HepG2 (cell line): ENCODE results near the gene ST6GALNAC4. TPM values are rescaled to one million over a fixed set of nuclear protein-coding genes. Genes with fewer than 3 reads are reported as not detected.

ENCODE experiments used
- ARID2 ChIP-seq: sonication (generic); formaldehyde crosslinking; IDR thresholded peaks from 2 replicates; pipeline ENCODE4 v1.8.1; 2022; ENCODE audit warnings: mild to moderate bottlenecking, missing genetic modification reagents, borderline replicate concordance
- ARID3A ChIP-seq: IDR thresholded peaks from 2 replicates; pipeline ENCODE4 v1.6.1; 2012; ENCODE audit warnings: low read depth, low read length, improper control_type of control experiment
- ARNT ChIP-seq: fragments of 450-650 bp; IDR thresholded peaks from 2 replicates; pipeline ENCODE4 v1.6.1; 2017
- FLYWCH1 ChIP-seq: sonication (generic); formaldehyde crosslinking; IDR thresholded peaks from 2 replicates; pipeline ENCODE4 v1.8.1; 2023; ENCODE audit warnings: mild to moderate bottlenecking, missing genetic modification reagents
- FOXO1 ChIP-seq: sonication (generic); formaldehyde crosslinking; IDR thresholded peaks from 2 replicates; pipeline ENCODE4 v1.4.0; 2020; ENCODE audit warnings: missing genetic modification reagents
- IRX3 ChIP-seq: sonication (generic); formaldehyde crosslinking; IDR thresholded peaks from 2 replicates; pipeline ENCODE4 v1.8.1; 2023; ENCODE audit warnings: mild to moderate bottlenecking, low read depth, missing genetic modification reagents, borderline replicate concordance
- PITX1 ChIP-seq: sonication (generic); formaldehyde crosslinking; IDR thresholded peaks from 2 replicates; pipeline ENCODE4 v1.5.1; 2020; ENCODE audit warnings: mild to moderate bottlenecking, missing genetic modification reagents
- RORA ChIP-seq: sonication (generic); formaldehyde crosslinking; IDR thresholded peaks from 2 replicates; pipeline ENCODE4 v1.5.0; 2020; ENCODE audit warnings: mild to moderate bottlenecking, missing genetic modification reagents, moderate library complexity
- SALL1 ChIP-seq: sonication (generic); formaldehyde crosslinking; IDR thresholded peaks from 2 replicates; pipeline ENCODE4 v1.8.0; 2022; ENCODE audit warnings: mild to moderate bottlenecking, missing genetic modification reagents
- SKI ChIP-seq: fragments of 450-650 bp; IDR thresholded peaks from one replicate; pipeline ENCODE4 v1.6.1; 2018; ENCODE audit warnings: mild to moderate bottlenecking; ENCODE audit not compliant: partially characterized antibody
- SP4 ChIP-seq: sonication (generic); formaldehyde crosslinking; IDR thresholded peaks from 2 replicates; pipeline ENCODE4 v1.8.1; 2023; ENCODE audit warnings: mild to moderate bottlenecking, missing genetic modification reagents
- TRIM24 ChIP-seq: sonication (generic); formaldehyde crosslinking; IDR thresholded peaks from 2 replicates; pipeline ENCODE4 v1.8.0; 2022; ENCODE audit warnings: mild to moderate bottlenecking, missing genetic modification reagents
- ZMYM3 ChIP-seq: sonication (generic); formaldehyde crosslinking; IDR thresholded peaks from 2 replicates; pipeline ENCODE4 v1.5.1; 2020; ENCODE audit warnings: mild to moderate bottlenecking, missing genetic modification reagents
- ZNF225 ChIP-seq: sonication (generic); formaldehyde crosslinking; IDR thresholded peaks from 2 replicates; pipeline ENCODE4 v1.4.0; 2020; ENCODE audit warnings: mild to moderate bottlenecking, missing genetic modification reagents
- ZNF276 ChIP-seq: sonication (generic); formaldehyde crosslinking; IDR thresholded peaks from 2 replicates; pipeline ENCODE4 v1.4.0; 2020; ENCODE audit warnings: mild to moderate bottlenecking, low read depth, missing genetic modification reagents
- ZNF441 ChIP-seq: sonication (generic); formaldehyde crosslinking; IDR thresholded peaks from 2 replicates; pipeline ENCODE4 v1.7.0; 2021; ENCODE audit warnings: missing genetic modification reagents, borderline replicate concordance
- ZNF577 ChIP-seq: sonication (generic); formaldehyde crosslinking; IDR thresholded peaks from 2 replicates; pipeline ENCODE4 v1.4.0; 2020; ENCODE audit warnings: mild to moderate bottlenecking, low read depth, missing genetic modification reagents, borderline replicate concordance
- ZNF580 ChIP-seq: IDR thresholded peaks from 2 replicates; pipeline ENCODE4 v1.6.1; 2016; ENCODE audit warnings: low read depth, borderline replicate concordance
- ZNF605 ChIP-seq: sonication (generic); formaldehyde crosslinking; IDR thresholded peaks from 2 replicates; pipeline ENCODE4 v1.8.0; 2022; ENCODE audit warnings: mild to moderate bottlenecking, missing genetic modification reagents
- ZSCAN22 ChIP-seq: sonication (generic); formaldehyde crosslinking; IDR thresholded peaks from 2 replicates; pipeline ENCODE4 v1.4.0; 2020; ENCODE audit warnings: mild to moderate bottlenecking, missing genetic modification reagents
- polyA plus RNA-seq, 8 experiments: library from polyadenylated mRNA; depleted of rRNA in 3 of 8; stranded (reverse) in 7 of 8; unstranded in 1 of 8; fragments of >200 nt; fragmentation: Illumina TruSeq in 4 of 8; extraction: Trizol in 4 of 8; gene quantifications; 2 replicates each; pipeline versions ENCODE4 v1.2.1 to v1.2.3, GENCODE V29; 2011 to 2016; ENCODE audit warnings: low read depth in 4 of 8, missing spikeins in 1 of 8, mixed read lengths in 1 of 8; ENCODE audit not compliant: insufficient read depth in 1 of 8
- total RNA-seq, 5 experiments: library from RNA; depleted of rRNA; stranded (reverse); fragments of >200 nt; fragmentation: Illumina TruSeq; extraction: Trizol; gene quantifications; 2 replicates each; pipeline ENCODE4 v1.2.3, GENCODE V29; 2016; ENCODE audit warnings: low read depth in 1 of 5
- TF ChIP-seq, protein P1 (sequence below): sonication (generic); formaldehyde crosslinking; conservative IDR thresholded peaks from 2 replicates; pipeline ENCODE4 v1.5.0; 2020; ENCODE audit warnings: missing genetic modification reagents
- TF ChIP-seq, protein P2 (sequence below): sonication (generic); formaldehyde crosslinking; IDR thresholded peaks from 2 replicates; pipeline ENCODE4 v1.5.1; 2020; ENCODE audit warnings: missing genetic modification reagents, mild to moderate bottlenecking, borderline replicate concordance

Gene ST6GALNAC4
- total and polyA plus RNA-seq, 2 of the 13 experiments (the other 11 are each of a cell fraction or from before 2014, with no cell fraction given), result 18.8 to 27.7 TPM

DNA sequence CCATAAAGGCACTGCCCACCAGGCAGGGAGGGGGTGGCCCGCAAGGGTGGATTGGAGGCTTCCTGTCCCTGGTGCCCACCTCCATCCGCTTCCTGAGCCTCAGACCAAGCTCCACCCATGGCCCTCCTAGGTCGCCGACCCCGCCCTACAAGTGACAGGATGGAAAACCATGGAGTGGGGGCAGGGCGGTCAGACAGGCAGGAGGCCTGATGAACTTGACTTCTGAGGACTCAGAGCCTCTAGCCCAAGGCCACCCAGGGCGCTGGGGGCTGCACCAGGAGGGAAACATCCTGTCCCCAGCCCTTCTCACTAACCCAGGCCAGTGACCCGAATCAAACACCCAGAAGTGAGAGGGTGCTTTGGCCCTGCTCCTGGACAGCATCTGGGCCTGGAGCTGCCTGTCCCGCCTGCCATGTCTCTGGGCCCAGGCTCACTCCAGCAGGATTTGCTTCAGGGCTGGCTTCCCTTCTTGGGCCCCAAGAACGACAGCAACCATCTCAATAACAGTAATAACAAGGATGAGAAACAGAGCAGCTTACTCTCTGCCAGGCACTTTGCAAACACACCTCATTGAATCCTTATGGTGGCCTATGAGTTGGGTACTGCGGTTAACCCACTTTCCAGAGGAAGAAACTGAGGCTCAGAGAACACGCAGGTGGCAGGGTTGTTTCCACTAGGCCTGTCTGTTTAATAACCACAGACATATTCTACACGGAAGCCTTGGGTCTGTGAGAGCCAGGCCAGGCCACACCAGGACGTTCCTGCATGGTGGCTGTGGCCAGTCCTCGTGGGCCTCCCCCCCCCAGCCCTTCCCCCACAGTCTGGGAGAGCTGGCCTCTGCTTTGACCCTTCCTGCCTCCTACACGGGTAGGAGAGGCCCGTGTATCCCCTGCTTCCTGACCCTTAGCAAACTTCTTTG is 13.0 kb downstream of the ST6GALNAC4 start (continued):
- TF ChIP-seq PITX1 (CRISPR knock-in tag), result peak; percentile 73
- TF ChIP-seq ARNT, result no peak
- TF ChIP-seq SALL1 (CRISPR knock-in tag), result peak; percentile 89
- no peak for TF ChIP-seq TRIM24
- peak; percentile 96 for TF ChIP-seq SKI
- peak; percentile 38; the same call in 1 of the 2 replicates for TF ChIP-seq ZMYM3 (CRISPR knock-in tag)
- TF ChIP-seq IRX3 (CRISPR knock-in tag), result no peak
- TF ChIP-seq ARID2 (CRISPR knock-in tag), result no peak
- peak; percentile 86 for TF ChIP-seq FOXO1 (CRISPR knock-in tag)
- no peak for TF ChIP-seq ZNF605 (CRISPR knock-in tag)
- TF ChIP-seq ZNF580 (CRISPR knock-in tag), result peak; percentile 85; the same call in 1 of the 2 replicates
- TF ChIP-seq, protein P1, sequence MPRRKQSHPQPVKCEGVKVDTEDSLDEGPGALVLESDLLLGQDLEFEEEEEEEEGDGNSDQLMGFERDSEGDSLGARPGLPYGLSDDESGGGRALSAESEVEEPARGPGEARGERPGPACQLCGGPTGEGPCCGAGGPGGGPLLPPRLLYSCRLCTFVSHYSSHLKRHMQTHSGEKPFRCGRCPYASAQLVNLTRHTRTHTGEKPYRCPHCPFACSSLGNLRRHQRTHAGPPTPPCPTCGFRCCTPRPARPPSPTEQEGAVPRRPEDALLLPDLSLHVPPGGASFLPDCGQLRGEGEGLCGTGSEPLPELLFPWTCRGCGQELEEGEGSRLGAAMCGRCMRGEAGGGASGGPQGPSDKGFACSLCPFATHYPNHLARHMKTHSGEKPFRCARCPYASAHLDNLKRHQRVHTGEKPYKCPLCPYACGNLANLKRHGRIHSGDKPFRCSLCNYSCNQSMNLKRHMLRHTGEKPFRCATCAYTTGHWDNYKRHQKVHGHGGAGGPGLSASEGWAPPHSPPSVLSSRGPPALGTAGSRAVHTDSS, result no peak
- 0 out of 2 replicates have a peak, but pooled peaks have one; percentile 20 for TF ChIP-seq ZNF441 (CRISPR knock-in tag)
- peak; percentile 38; the same call in 1 of the 2 replicates for TF ChIP-seq SP4
- no peak for TF ChIP-seq ZSCAN22 (CRISPR knock-in tag)
- TF ChIP-seq, protein P2, sequence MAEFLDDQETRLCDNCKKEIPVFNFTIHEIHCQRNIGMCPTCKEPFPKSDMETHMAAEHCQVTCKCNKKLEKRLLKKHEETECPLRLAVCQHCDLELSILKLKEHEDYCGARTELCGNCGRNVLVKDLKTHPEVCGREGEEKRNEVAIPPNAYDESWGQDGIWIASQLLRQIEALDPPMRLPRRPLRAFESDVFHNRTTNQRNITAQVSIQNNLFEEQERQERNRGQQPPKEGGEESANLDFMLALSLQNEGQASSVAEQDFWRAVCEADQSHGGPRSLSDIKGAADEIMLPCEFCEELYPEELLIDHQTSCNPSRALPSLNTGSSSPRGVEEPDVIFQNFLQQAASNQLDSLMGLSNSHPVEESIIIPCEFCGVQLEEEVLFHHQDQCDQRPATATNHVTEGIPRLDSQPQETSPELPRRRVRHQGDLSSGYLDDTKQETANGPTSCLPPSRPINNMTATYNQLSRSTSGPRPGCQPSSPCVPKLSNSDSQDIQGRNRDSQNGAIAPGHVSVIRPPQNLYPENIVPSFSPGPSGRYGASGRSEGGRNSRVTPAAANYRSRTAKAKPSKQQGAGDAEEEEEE (CRISPR knock-in tag), result no peak
- TF ChIP-seq RORA, result no peak
- TF ChIP-seq ZNF577, result no peak
- no peak for TF ChIP-seq FLYWCH1
- TF ChIP-seq ZNF276 (CRISPR knock-in tag), result no peak
- TF ChIP-seq ZNF225 (CRISPR knock-in tag), result 0 out of 2 replicates have a peak, but pooled peaks have one; percentile 24
- TF ChIP-seq ARID3A, result no peak
